HL-60/S4 (cell line): ENCODE results near the gene ALPK1.

Experiments used
- in situ Hi-C: fragments of 300-500 bp; cut with MboI; formaldehyde crosslinking; loops from 2 replicates; pipeline ENCODE4 v1.14.3; 2022; ENCODE audit warnings: low sequenced_read_pairs

Gene ALPK1

DNA sequence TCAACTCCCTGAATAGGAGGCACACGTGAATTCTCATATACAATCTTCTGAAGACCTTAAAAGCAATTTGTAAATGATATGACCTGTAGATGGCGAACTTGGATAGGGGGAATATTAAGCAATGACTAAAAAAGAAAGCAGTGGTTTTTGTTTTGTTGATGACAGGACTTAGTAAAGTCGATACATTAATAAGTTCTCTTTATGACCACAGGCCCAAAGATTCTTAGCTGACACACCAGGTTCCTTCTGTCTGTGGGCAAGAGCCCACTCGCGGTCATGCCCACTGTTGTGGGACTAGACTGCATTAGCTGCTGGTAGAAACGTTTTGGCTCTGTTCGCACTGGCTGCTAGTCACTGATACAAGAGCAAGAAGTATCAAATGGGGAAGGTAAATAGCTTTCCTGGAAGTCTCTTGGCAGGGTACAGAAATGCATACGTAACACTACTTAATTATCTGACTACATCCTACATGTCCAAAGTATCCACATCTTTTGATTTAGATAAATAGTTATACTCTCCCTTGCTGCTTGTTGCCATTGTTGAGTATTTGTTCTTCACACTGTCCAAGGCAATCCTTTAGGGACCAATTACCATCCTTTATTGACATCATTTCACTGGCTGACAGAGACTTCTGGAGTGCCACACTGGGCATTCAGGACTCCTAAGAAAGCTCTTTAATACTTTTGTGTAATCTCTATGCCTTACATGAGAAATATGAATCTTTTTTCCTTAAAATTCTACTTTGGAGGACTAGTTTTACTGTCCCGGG, 31.0 kb downstream of the ALPK1 start:
- in situ Hi-C loops = no loop called here

- in situ Hi-C loops = no loop called here
Measured at GRCh38 chr4:112328734-112329130, 31.6 kb downstream of the ALPK1 start.

DNA sequence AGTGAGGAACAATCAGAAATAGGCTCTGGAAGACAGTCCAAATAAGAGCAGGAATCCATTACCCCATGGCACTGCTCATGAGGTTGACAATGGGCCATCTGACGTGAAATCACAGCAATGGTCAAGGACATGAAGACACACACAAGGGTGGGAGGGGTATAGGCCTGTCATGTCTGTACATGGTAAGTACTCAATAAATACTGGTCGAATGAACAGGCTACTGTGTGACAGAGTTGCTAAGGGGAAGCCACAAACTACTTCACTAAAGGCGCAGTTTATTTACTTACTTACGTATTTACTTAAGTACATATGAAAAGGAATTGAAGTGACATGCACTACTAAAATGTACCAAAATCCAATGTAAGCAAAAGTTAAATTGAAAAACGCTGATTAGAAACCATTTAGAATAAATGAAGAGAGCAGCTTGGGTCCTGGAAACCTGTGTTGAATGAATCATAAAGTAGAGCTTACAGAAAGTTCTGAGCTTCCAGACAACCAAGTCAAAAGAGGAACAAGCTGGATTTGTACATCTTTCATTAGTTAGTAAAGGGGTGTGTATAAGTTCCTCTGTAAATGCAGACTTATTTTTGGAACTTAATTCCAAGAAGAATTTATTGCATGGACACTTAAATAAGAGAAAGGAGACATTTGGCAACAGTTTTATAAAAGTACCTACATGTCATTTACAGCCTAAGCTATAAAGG, 32.7 kb downstream of the ALPK1 start:
- in situ Hi-C loops = no loop called here

DNA sequence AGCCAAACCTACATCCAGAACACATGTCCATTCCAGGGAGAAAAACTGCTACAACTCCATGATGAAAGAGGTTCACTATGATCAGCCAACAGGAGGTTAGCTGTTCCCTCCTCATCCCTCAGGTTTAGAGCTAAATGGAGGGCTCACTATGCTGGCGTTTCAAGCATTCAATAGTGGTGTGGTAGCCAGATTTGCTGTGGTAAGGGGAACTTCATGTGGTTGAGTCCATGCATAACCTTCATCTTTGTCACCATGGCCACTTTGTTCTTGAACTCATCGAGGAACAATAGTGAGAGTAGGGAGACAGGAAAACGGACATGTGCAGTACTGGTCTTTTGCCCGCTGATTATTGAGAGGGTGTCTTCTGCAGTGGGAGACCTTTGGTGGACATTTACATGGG, 33.8 kb downstream of the ALPK1 start:
- in situ Hi-C loops = no loop called here

- in situ Hi-C loops = no loop called here
Measured at GRCh38 chr4:112332398-112332797, 35.2 kb downstream of the ALPK1 start.

GRCh38 chr4:112340023-112340422, 42.9 kb downstream of the ALPK1 start:
- in situ Hi-C loops = no loop called here

DNA sequence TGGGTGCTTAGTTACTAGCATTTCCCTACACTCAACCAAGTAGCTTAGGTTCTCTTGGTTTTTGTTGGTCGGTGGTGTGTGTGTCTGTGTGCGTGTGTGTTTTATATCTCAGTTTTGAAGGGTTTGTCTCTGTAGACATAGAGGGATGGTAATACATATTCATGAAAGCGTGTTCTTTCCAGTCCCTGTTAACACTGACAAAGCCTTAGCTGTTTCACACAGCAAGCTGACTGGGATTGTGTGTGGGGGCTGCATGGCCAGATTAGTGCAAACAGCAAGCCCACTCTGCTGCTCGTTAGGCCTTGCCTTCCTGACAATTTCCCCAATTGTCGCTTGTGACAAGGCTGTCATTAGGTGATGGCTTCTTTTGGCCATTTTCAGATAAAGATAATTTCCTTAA, 43.9 kb downstream of the ALPK1 start:
- in situ Hi-C loops = no loop called here

DNA sequence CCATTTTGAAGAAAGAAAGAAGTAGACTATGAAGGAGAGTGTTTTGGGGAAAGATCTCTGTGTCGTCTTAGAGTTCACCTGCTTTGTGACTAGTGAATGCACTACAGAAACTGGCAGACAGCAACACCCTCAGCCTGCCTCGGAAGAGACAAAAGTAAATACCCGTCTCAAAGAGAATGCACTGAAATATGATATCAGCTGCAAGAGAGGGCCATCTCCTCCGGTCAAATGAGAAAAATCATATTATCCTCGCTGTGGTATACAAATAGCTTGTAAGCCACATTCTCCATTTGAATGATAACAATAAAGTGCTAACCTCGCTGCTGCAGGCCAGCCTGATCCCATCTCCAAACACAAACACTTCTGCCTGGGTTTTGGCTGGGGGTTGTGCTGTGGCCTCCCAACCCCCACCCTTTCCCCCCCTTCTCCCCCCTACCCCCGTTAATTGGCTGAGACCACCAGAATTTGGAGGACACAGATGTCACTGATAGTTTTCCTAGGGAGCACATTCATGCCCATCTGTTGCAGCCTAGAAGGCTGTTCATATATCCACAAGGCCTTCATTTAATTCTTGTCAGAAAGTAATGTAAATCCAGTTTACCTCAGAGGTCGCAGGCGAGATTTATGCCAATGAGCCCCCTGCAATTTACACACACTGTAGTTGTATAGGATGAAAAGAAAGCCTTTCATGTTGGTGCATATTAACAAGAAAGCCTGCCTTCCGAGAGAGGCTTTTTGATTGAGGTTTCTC, 46.3 kb downstream of the ALPK1 start:
- in situ Hi-C loops = no loop called here

GRCh38 chr4:112348488-112349158, 51.5 kb downstream of the ALPK1 start:
- in situ Hi-C loops = no loop called here

DNA sequence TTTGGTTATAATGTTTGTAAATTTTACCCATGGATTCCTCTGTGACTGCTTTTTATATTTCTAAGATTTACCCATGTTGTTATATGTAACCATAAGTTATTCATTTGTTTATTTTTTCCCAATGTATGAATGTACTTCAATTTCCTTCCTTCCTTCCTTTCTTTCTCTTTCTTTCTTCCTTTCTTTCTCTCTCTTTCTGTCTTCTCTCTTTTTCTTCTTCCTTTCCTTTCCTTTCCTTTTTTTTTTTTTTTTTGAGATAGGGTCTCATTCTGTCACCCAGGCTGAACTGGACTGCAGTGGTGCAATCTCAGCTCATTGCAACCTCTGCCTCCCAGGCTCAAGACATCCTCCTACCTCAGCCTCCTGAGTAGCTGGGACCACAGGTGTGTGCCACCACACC, 55.6 kb downstream of the ALPK1 start:
- in situ Hi-C loops = no loop called here

DNA sequence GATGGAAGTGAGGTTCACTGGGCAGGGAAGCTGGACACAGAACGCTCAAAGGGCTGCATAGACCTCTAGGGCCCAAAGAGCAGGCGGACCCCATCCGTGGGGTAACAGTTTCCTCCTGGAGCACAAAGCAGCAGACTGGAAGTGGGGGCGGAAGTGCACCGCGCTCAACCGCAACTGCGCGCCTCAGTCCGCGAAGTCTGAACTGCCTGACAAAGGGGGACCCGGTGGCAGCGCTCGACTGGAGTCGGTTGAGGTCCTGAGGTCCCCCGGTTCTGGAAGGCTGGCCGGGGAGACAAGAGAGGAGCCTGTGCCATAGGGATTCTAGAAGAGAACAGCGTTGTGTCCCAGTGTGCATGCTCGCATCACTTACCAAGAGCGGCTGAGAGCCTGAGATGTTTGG, 58.5 kb downstream of the ALPK1 start:
- in situ Hi-C loops = no loop called here

DNA sequence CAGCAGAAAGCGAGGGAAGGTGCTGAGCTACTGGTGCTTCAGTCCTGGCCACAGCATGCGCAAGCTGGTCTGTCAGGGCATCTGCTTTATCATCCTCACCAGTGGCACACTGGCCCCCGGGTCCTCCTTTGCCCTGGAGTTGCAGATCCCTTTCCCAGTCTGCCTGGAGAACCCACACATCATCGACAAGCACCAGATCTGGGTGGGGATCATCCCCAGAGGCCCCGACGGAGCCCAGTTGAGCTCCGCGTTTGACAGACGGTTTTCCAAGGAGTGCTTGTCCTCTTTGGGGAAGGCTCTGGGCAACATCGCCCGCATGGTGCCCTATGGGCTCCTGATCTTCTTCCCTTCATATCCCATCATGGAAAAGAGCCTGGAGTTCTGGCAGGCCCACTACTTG, 60.3 kb downstream of the ALPK1 start:
- in situ Hi-C loops = no loop called here

- in situ Hi-C loops = no loop called here
Measured at GRCh38 chr4:112357897-112358296, 60.7 kb downstream of the ALPK1 start.

- in situ Hi-C loops = no loop called here
Measured at GRCh38 chr4:112358415-112358814, 61.2 kb downstream of the ALPK1 start.

GRCh38 chr4:112358952-112359749, 62.0 kb downstream of the ALPK1 start:
- in situ Hi-C loops = no loop called here

GRCh38 chr4:112361181-112361791, 64.1 kb downstream of the ALPK1 start:
- in situ Hi-C loops = no loop called here

GRCh38 chr4:112370466-112370865, 73.3 kb downstream of the ALPK1 start:
- in situ Hi-C loops = no loop called here

- in situ Hi-C loops = no loop called here
Measured at GRCh38 chr4:112371361-112371760, 74.2 kb downstream of the ALPK1 start.

- in situ Hi-C loops = no loop called here
Measured at GRCh38 chr4:112374850-112375249, 77.7 kb downstream of the ALPK1 start.

- in situ Hi-C loops = no loop called here
Measured at GRCh38 chr4:112377171-112377570, 80.0 kb downstream of the ALPK1 start.
